GM12874 (cell line): ENCODE data around the gene PRR20D.
"Not testable (repeated sequence)": the region's sequence is repeated elsewhere in the genome, so short reads cannot be mapped to it uniquely, and the experiment has no call there.

ENCODE experiments used
- TF ChIP-seq, protein P1 (sequence below): IDR thresholded peaks from 2 replicates; pipeline ENCODE4 v1.5.1; 2011; ENCODE audit warnings: low read depth, mild to moderate bottlenecking, control low read depth, low read length, moderate library complexity; ENCODE audit not compliant: insufficient read depth

Gene PRR20D

GRCh38 chr13:57160332-57160731 lies at the start of gene PRR20D:
Gene PRR20D (plus strand): TSS chr13:57160632. CDS start chr13:57161019, 387 bp downstream.
- TF ChIP-seq, protein P1, sequence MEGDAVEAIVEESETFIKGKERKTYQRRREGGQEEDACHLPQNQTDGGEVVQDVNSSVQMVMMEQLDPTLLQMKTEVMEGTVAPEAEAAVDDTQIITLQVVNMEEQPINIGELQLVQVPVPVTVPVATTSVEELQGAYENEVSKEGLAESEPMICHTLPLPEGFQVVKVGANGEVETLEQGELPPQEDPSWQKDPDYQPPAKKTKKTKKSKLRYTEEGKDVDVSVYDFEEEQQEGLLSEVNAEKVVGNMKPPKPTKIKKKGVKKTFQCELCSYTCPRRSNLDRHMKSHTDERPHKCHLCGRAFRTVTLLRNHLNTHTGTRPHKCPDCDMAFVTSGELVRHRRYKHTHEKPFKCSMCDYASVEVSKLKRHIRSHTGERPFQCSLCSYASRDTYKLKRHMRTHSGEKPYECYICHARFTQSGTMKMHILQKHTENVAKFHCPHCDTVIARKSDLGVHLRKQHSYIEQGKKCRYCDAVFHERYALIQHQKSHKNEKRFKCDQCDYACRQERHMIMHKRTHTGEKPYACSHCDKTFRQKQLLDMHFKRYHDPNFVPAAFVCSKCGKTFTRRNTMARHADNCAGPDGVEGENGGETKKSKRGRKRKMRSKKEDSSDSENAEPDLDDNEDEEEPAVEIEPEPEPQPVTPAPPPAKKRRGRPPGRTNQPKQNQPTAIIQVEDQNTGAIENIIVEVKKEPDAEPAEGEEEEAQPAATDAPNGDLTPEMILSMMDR: not testable (repeated sequence)

- TF ChIP-seq, protein P1: no peak
Measured at GRCh38 chr13:57114945-57115344, 45.5 kb upstream of the PRR20D start.

- TF ChIP-seq, protein P1: no peak
Measured at GRCh38 chr13:57123681-57124080, 36.8 kb upstream of the PRR20D start.

DNA sequence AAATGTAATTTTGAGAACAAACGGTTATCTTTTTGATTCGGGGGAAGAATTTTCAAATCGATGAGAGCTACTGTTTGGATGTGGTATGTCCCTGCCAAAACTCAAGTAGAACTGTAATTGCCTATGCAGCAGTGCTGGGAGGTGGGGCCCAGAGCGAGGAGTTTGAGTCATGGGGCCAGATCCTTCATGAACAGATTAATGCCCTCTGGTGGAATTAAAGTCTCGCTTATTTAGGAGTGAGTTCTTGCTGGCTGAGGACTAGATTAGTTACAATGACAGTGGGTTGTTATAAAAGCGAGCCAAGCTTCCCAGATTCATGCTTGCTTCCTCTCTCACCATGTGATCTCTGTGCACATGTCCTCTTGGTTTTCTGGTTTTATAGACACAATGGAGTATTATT lies 31.5 kb upstream of the PRR20D start:
- TF ChIP-seq, protein P1: no peak

DNA sequence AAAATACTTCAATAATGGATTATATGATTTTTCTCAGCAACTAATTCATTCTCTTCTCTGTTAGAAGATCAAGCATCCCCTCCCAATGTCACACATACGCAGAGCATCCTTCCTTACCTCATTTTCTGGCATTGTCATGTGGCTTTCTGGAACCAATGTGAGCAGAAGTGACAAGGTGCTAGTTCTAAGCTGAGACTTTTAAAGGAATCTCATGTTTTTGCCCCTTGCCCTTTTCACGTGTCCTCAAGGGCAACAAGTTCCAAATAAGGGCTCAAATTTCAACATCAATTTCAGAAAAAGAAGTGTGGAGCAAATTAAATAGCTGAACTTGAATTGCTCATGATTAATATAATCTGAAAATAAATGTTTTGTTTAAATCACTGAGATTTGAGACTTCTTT lies 24.3 kb upstream of the PRR20D start:
- TF ChIP-seq, protein P1: no peak

DNA sequence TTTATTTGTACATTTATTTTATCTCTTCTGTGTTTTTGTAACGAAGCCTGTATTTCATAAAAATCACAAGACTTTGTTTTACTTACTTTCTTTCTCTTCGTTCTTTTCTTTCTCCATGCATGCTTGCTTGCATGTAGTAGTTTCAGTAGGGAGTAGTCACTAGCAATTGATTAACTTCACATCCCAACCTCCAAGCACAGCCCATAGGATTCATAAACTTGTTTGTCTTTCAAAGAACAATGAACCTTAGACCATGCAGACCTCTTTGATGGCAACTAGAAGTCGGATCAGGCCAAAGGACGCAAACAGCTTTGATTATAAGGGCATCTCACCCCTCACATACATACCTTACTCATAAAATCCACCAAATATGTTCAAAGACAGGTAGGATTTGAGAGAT lies 22.8 kb upstream of the PRR20D start:
- TF ChIP-seq, protein P1: no peak

DNA sequence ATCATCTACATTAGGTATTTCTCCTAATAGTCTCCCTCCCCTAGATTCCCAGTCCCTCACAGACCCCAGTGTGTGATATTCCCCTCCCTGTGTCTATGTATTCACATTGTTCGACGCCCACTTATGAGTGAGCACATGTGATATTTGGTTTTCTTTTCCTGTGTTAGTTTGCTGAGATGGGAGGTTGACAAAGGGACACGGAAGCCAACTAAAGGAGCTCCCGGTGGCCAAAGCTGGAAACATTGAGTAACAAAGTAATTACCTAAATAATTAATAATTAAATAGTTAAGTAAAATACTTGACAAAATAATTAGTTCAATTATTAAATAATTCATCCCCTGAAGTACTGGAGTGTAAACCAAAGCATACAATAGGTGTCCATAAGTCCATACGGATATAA lies 21.4 kb upstream of the PRR20D start:
- TF ChIP-seq, protein P1: no peak

- TF ChIP-seq, protein P1: not testable (repeated sequence)
Measured at GRCh38 chr13:57140235-57140968, 20.0 kb upstream of the PRR20D start, which contains the start of gene PRR20A. Gene PRR20A (plus strand): TSS chr13:57140918. CDS start chr13:57141305, 387 bp downstream.
